HepG2 (cell line): ENCODE results near the gene MRPL43. TPM values are rescaled to one million over a fixed set of nuclear protein-coding genes. Genes with fewer than 3 reads are reported as not detected.

ENCODE experiments used
- ATAC-seq: fragments of 200-7000 bp; cut with Tn5 transposase; 3 replicates; pipeline ENCODE4 v1.9.1; 2020; ENCODE audit warnings: mild to moderate bottlenecking, moderate library complexity
- BruUV-seq: library from RNA; stranded (reverse); fragments of 400-500 nt; replicated peaks from 2 replicates; lab custom pipeline; 2021; lab: Mats Ljungman, UMichigan
- CTCF ChIA-PET: fragments of 300-600 bp; formaldehyde crosslinking; extraction: SDS; loops from one replicate; lab custom pipeline; 2021; ENCODE audit warnings: low total read pairs, inconsistent platforms, low intra/inter-chr PET ratio; lab: Yijun Ruan, JAX
- POLR2A ChIA-PET: fragments of 350-600 bp; sonication (Branson Sonifier 250); formaldehyde crosslinking; loops from one replicate; lab custom pipeline; 2020; ENCODE audit warnings: antibody characterized with exemption, inconsistent platforms; lab: Yijun Ruan, JAX
- DNase-seq: peaks from one replicate; pipeline ENCODE4 v3.0.0-alpha.2; 2015; ENCODE audit warnings: low spot score
- FAIRE-seq: peaks from 3 replicates; lab custom pipeline; 2011; peaks lifted over from hg19 to GRCh38; lab: Jason Lieb, UNC
- H2AFZ ChIP-seq: one replicate; pipeline ENCODE4 v1.6.1; 2011; ENCODE audit warnings: low read length, inconsistent platforms
- H3K27ac ChIP-seq: fragments of 300-600 bp; 3 replicates; pipeline ENCODE4 v1.8.0; 2011; ENCODE audit warnings: mixed run types, mild to moderate bottlenecking, mixed read lengths, low read length, inconsistent platforms; ENCODE audit not compliant: insufficient read depth; ENCODE audit errors: extremely low read length
- H3K27me3 ChIP-seq, 2 experiments: fragments of 200-600 bp in 1 of 2; 2 replicates in 1 of 2; 3 replicates in 1 of 2; pipeline versions ENCODE4 v1.6.0 to v1.8.0; 2011; ENCODE audit warnings: low read length in 2 of 2, mild to moderate bottlenecking in 2 of 2, moderate library complexity in 2 of 2, inconsistent platforms in 1 of 2; ENCODE audit not compliant: insufficient read depth in 2 of 2, control insufficient read depth in 1 of 2
- H3K36me3 ChIP-seq, 2 experiments: fragments of 200-600 bp in 1 of 2; replicated peaks in 1 of 2; 2 replicates in 1 of 2; 3 replicates in 1 of 2; pipeline versions ENCODE4 v1.5.1 to v1.8.0; 2011; ENCODE audit warnings: low read length in 2 of 2, inconsistent platforms in 1 of 2; ENCODE audit not compliant: insufficient read depth in 2 of 2, control insufficient read depth in 1 of 2
- H3K4me1 ChIP-seq: 2 replicates; pipeline ENCODE4 v1.5.1; 2012; ENCODE audit warnings: low read length, inconsistent platforms; ENCODE audit not compliant: insufficient read depth
- H3K4me2 ChIP-seq: 2 replicates; pipeline ENCODE4 v1.6.0; 2011; ENCODE audit warnings: low read depth, low read length, inconsistent platforms
- H3K4me3 ChIP-seq, 3 experiments: fragments of 200-600 bp in 1 of 3; sonication (generic), shearing (Covaris generic) in 1 of 3; replicated peaks in 1 of 3; 2 replicates each; pipeline ENCODE4 v1.5.1; 2011 to 2016; ENCODE audit warnings: low read length in 3 of 3, inconsistent platforms in 2 of 3, low read depth in 2 of 3, mild to moderate bottlenecking in 2 of 3, control low read depth in 1 of 3, mixed read lengths in 1 of 3; ENCODE audit not compliant: insufficient read depth in 1 of 3
- H3K79me2 ChIP-seq: one replicate; pipeline ENCODE4 v1.6.1; 2011; ENCODE audit warnings: low read length, inconsistent platforms; ENCODE audit not compliant: insufficient read depth
- H3K9ac ChIP-seq: 2 replicates; pipeline ENCODE4 v1.6.0; 2011; ENCODE audit warnings: mild to moderate bottlenecking, low read depth, low read length, inconsistent platforms; ENCODE audit not compliant: insufficient read depth
- H3K9me3 ChIP-seq: 2 replicates; pipeline ENCODE4 v1.5.1; 2012; ENCODE audit warnings: mild to moderate bottlenecking, low read length
- H4K20me1 ChIP-seq: 2 replicates; pipeline ENCODE4 v1.6.0; 2011; ENCODE audit warnings: inconsistent platforms, mild to moderate bottlenecking, low read length, moderate library complexity; ENCODE audit not compliant: insufficient read depth
- AGO2 ChIP-seq: fragments of 200-400 bp; formaldehyde crosslinking; optimal IDR thresholded peaks from 2 replicates; pipeline ENCODE3; 2017; ENCODE audit warnings: mild to moderate bottlenecking, low read depth, low read length, moderate library complexity
- ARNT2 ChIP-seq: sonication (generic); formaldehyde crosslinking; IDR thresholded peaks from 2 replicates; pipeline ENCODE4 v1.8.0; 2022; ENCODE audit warnings: mild to moderate bottlenecking, low read depth, missing genetic modification reagents, moderate library complexity
- ATF7 ChIP-seq, 2 experiments: fragments of 450-650 bp in 1 of 2; sonication (generic) in 1 of 2; formaldehyde crosslinking in 1 of 2; IDR thresholded peaks; 2 replicates each; pipeline versions ENCODE4 v1.4.0 to v1.6.1; 2016 to 2020; ENCODE audit warnings: antibody characterized with exemption in 1 of 2, mild to moderate bottlenecking in 1 of 2, missing genetic modification reagents in 1 of 2
- FOXK2 ChIP-seq: fragments of 450-650 bp; IDR thresholded peaks from 2 replicates; pipeline ENCODE4 v1.6.1; 2016
- MED13 ChIP-seq: sonication (generic); formaldehyde crosslinking; IDR thresholded peaks from 2 replicates; pipeline ENCODE4 v1.5.0; 2020; ENCODE audit warnings: missing genetic modification reagents
- PATZ1 ChIP-seq: sonication (generic); formaldehyde crosslinking; IDR thresholded peaks from 2 replicates; pipeline ENCODE4 v1.4.0; 2020; ENCODE audit warnings: missing genetic modification reagents
- RBFOX2 ChIP-seq: fragments of 200-400 bp; formaldehyde crosslinking; IDR thresholded peaks from 2 replicates; pipeline ENCODE4 v1.6.1; 2017; ENCODE audit warnings: low read depth, mild to moderate bottlenecking, low read length
- TMF1 ChIP-seq: sonication (generic); formaldehyde crosslinking; IDR thresholded peaks from 2 replicates; pipeline ENCODE4 v1.8.1; 2022; ENCODE audit warnings: low read depth, missing genetic modification reagents
- ZNF383 ChIP-seq: sonication (generic); formaldehyde crosslinking; IDR thresholded peaks from 2 replicates; pipeline ENCODE4 v1.4.0; 2020; ENCODE audit warnings: missing genetic modification reagents, mild to moderate bottlenecking, borderline replicate concordance
- WGBS: methylation state at CpG from one replicate; pipeline ENCODE4 v1.1.6; 2017; ENCODE audit warnings: low lambda C conversion rate; 5-methylcytosine and 5-hydroxymethylcytosine counted together
- in situ Hi-C: cut with HindIII; loops from 2 replicates; pipeline ENCODE4 v1.10.0; 2017; ENCODE audit warnings: low pct_unique_long_range_greater_than_20kb; ENCODE audit not compliant: extremely low pct_ligation_motif_present
- intact Hi-C: fragments of 100-400 bp; cut with micrococcal nuclease; formaldehyde crosslinking; loops from one replicate; pipeline ENCODE4 v1.10.0; 2022; ENCODE audit not compliant: unreplicated experiment
- polyA plus RNA-seq, 8 experiments: library from polyadenylated mRNA; depleted of rRNA in 3 of 8; stranded (reverse) in 7 of 8; unstranded in 1 of 8; fragments of >200 nt; fragmentation: Illumina TruSeq in 4 of 8; extraction: Trizol in 4 of 8; gene quantifications; 2 replicates each; pipeline versions ENCODE4 v1.2.1 to v1.2.3, GENCODE V29; 2011 to 2016; ENCODE audit warnings: low read depth in 4 of 8, missing spikeins in 1 of 8, mixed read lengths in 1 of 8; ENCODE audit not compliant: insufficient read depth in 1 of 8
- total RNA-seq, 5 experiments: library from RNA; depleted of rRNA; stranded (reverse); fragments of >200 nt; fragmentation: Illumina TruSeq; extraction: Trizol; gene quantifications; 2 replicates each; pipeline ENCODE4 v1.2.3, GENCODE V29; 2016; ENCODE audit warnings: low read depth in 1 of 5
- TF ChIP-seq, protein P1 (sequence below): sonication (generic); formaldehyde crosslinking; IDR thresholded peaks from 2 replicates; pipeline ENCODE4 v1.8.1; 2023; ENCODE audit warnings: mild to moderate bottlenecking, moderate library complexity, missing genetic modification reagents
- TF ChIP-seq, protein P2 (sequence below): sonication (generic); formaldehyde crosslinking; IDR thresholded peaks from 2 replicates; pipeline ENCODE4 v1.8.0; 2022; ENCODE audit warnings: mild to moderate bottlenecking, missing genetic modification reagents, borderline replicate concordance

The MRPL43 gene
- total and polyA plus RNA-seq, 2 of the 13 experiments (the other 11 are each of a cell fraction or from before 2014, with no cell fraction given) = 71.0 to 73.7 TPM

GRCh38 chr10:100980311-100980710 lies 7.0 kb downstream of the MRPL43 start (continued):
- TF ChIP-seq, protein P1, sequence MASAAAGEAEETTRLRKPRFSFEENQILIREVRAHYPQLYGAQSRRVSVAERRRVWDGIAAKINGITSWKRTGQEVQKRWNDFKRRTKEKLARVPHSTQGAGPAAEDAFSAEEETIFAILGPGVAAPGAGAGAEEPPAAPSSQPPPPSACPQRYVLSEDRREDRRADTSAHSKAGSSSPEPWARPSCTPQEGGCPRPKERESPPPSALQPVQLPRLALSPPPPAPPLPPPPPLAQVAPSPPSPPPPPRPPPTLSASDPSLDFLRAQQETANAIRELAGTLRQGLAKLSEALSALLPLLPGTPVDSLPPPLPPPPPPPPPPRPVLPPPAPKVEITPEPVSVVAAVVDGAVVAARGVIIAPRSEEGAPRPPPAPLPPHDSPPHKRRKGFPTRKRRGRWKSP (CRISPR knock-in tag) = no peak
- TF ChIP-seq ATF7 (IDR thresholded peaks at IDR 0.05) (no peak), ATF7 (CRISPR knock-in tag; IDR thresholded peaks at IDR 0.05) (no peak), FOXK2 (no peak)

DNA sequence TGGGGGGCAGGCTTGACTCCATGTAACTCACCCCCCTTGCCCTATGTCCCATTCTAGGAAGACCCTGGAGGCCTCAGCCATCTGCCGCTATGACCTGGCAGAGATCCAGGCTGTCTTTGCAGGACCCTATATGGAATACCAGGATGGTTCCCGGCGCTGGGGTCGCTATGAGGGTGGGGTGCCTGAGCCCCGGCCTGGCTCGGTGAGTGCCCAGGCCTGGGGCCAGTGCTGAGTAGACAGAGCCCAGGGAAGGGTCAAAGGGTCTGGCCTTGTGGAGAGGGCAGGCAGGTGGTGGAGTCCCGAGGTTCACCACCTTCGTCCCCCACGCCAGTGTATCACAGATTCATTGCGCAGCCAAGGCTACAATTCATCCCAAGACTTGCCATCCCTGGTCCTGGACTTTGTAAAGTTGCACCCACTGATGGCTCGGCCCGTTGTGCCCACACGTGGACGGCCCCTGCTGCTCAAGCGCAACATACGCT lies 7.5 kb downstream of the MRPL43 start:
- Histone ChIP-seq H2AFZ (no peak overlapping the region), H4K20me1 (no peaks in the 10 kb centered on the region), H3K4me2 (no peak overlapping the region), H3K9ac (no peak overlapping the region), H3K79me2 (no peaks in the 10 kb centered on the region), H3K27ac (no peak overlapping the region), H3K4me1 (peaks cover 11% of the 10 kb centered on the region), H3K9me3 (no peaks in the 10 kb centered on the region), H3K36me3 (peaks cover 30 to 80% of the 10 kb centered on the region in 2 experiments), H3K27me3 (no peaks in the 10 kb centered on the region), H3K4me3 (no peak overlapping the region)
- intact Hi-C loops = no loop called here
- FAIRE-seq = no peak
- BruUV-seq = no TSS peak
- WGBS = 99% methylated on average over 8 of the region's 16 CpGs
- in situ Hi-C loops = no loop called here
- TF ChIP-seq RBFOX2 (peak; percentile 16; the same call in 1 of the 2 replicates), ZNF383 (no peak), AGO2 (peak; percentile 80), MED13 (no peak), PATZ1 (CRISPR knock-in tag) (no peak), TMF1 (no peak), ARNT2 (no peak)
- TF ChIP-seq, protein P2, sequence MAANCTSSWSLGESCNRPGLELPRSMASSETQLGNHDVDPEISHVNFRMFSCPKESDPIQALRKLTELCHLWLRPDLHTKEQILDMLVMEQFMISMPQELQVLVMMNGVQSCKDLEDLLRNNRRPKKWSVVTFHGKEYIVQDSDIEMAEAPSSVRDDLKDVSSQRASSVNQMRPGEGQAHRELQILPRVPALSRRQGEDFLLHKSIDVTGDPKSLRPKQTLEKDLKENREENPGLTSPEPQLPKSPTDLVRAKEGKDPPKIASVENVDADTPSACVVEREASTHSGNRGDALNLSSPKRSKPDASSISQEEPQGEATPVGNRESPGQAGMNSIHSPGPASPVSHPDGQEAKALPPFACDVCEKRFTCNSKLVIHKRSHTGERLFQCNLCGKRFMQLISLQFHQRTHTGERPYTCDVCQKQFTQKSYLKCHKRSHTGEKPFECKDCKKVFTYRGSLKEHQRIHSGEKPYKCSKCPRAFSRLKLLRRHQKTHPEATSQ (CRISPR knock-in tag) = no peak
- no peak for DNase-seq
- ATAC-seq = no peak
- ChIA-PET POLR2A (interaction anchor here (1.7 kb wide), 1 partner anchor 18 kb away, joined by 3 read pairs; no protein-coding TSS in a partner anchor), CTCF (no interaction called here)
